ENCODE data around the gene ITGA7.

Gene ITGA7

GRCh38 chr12:55699471-55700055 is 8.1 kb downstream of the ITGA7 start:
- DNase-seq, result no peak

DNA sequence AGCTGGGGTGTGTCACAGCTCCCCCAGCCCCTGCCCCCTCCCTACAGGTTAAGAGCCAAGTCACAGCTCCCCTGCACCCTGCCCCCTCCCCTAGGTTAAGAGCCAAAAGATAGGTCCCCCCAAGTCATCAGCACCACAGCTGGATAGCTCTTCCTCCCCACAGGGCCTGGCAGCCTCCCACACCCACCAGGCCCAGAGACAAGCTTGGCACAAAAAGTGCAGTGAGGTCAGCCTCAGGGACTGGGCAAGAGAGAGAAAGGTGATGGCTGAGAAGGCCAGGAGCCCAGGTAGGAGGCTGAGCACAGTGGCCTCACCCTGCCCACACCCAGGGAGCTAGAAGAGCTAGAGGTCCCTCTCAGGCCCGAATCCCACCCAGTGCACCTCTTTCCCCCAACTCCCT is 8.7 kb downstream of the ITGA7 start:
- DNase-seq, result no peak

- no peak for DNase-seq
Measured at GRCh38 chr12:55698241-55698955, 9.3 kb downstream of the ITGA7 start.

DNA sequence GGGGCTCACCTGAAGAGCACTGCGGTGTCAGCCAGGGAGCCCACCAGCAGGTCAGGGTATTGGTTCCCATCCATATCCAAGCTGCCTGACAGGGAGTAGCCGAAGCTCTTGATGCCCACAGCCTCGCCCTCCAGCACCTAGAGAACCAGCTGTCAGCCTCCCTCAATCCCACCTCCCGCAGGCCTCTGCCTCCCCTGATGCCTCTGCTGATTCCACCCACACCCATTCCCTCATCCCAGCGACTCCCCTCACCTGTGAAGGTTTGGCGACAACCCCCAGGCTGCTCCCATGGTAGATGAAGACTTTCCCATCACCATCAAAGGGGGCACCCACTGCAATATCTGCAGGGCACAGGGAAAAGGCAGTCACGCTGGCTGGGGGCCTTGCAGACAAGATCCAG is 10.0 kb downstream of the ITGA7 start:
- DNase-seq, result no peak

DNA sequence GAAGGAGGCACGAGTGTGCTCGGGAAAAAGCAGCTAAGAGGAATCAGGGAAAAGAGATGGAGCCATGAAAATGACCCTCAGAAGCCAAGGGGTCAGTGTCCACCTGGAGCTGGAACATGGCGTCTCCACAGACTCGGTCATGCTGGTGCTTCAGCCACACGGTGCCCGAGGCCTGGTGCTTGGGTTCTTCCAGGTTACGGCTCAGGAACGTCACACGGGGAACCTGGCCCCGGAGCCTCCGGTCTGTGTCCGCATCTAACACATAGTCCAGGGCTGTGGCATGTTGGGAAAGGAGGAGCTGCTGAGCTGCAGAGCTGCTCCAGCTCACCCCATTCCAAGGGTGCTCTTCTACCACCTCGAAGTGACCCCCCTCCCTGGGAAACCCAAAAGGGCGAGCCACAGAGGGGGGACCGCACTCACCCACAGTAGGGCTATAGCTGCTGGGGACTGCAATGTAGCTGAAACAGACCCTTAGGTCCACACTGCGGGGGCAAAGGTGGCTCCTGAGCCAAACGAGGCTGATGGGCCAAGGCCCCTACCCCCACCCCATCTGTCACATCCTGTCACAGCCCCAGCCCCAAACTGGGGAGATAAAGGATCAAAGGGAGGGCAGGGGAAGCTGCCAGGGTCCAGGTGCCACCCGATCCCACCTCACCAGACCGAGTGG is 10.8 kb downstream of the ITGA7 start:
- no peak for DNase-seq

GRCh38 chr12:55696141-55696540 is 11.6 kb downstream of the ITGA7 start:
- no peak for DNase-seq

- DNase-seq, result no peak
Measured at GRCh38 chr12:55695349-55695748, 12.4 kb downstream of the ITGA7 start.

DNA sequence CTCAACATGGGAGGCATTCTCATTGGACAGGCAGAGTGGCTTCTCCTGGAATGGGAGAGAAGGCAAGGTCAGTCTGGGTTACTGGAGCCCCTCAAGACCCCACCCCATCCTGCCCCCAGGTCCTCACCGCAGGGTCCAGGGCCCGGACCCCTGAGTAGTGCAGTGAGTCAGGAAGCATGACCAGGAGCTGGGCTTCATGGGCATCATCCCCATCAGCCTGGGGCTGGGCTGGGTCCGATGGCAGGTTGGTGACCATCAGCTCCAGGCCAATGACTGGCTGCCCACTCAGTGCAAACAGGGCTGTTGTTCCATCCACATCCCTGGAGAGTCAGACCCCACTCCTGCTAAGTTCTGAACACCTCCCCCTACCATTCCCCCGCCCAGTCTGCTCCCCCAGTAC is 13.1 kb downstream of the ITGA7 start:
- DNase-seq, result no peak

- DNase-seq, result no peak
Measured at GRCh38 chr12:55694188-55694515, 13.6 kb downstream of the ITGA7 start.

- no peak for DNase-seq
Measured at GRCh38 chr12:55693323-55694187, 14.1 kb downstream of the ITGA7 start.

DNA sequence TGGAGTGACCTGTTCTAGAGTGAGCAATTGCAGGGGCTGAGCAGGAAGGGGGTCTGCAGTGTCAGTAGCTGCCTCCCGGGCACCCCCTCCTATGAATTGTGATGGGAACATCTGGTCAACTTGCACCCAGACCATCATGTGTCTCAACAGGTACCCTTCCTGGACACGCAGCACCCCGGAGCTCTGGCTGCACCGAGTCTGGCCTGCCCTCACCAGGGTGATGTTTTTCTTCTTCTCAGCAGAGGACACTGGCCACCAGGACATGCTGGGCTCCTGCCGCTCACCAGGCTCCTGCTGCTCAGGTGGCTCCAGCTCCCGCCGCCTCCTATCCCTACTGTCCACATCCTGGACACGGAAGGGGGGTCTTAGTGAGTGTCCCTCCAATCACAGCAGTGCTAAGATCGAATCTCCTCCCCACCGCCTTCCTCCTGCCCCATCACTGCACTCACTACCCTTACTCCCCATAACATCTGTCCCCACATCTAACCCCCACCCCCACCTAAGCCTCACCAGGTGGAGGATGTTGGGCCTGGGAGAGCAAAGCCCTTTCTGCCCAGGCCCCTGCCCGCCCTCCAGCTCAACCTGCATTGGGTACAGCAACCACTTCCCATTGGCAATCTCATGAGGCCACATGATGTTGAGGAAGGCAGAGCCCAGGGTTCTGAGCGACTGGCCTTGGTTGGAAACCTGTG is 14.9 kb downstream of the ITGA7 start:
- no peak for DNase-seq

- no peak for DNase-seq
Measured at GRCh38 chr12:55688716-55689655, 18.7 kb downstream of the ITGA7 start.

DNA sequence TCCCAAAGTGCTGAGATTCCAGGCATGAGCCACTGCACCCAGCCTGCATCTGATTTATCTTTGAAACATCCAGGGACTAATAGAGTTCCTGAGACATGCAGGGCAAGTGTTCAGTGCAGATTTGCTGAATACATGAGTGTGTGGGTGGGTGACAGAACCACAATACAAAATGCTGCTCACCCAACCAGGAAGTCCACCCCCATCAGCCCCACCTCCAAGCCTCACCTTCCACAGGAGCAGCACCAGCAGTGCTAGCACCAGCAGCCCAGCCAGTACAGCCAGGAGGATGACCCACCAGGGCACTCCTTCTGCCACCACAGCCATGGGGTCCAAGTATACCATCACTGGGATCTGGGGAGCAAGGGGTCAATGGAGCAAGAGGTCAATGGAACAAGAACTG is 20.0 kb downstream of the ITGA7 start:
- DNase-seq, result no peak

DNA sequence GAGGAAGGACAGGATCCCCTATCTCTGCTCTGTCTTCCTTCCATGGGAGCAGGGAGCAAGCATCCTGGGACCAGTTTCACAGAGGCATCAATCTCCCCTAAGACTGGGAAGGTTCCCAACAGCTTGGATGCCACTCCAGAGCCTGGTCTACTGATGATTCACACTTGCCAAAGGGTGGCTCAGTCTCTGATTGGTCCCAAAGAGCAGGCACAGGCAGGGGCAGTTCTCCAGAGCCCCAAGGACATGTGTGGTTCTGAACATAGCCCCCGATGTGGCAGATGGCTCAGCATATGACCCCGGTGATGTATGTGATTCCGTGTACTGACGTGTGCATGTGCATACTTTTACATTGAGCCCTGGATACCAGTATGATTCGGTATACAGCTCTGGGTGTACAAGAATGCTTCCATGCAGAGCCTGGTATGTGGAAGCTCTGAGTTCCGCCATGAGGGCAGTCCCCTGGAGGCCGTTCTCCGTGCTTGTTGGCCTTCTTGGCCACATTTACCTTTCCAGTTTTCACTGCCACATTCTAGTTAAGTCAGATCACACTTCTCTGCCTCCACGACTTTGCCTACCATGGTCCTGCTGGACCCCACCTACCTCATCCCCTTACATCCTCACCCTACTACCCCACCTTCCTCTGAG is 21.2 kb downstream of the ITGA7 start:
- no peak for DNase-seq

- DNase-seq, result no peak
Measured at GRCh38 chr12:55685671-55686070, 22.0 kb downstream of the ITGA7 start.

DNA sequence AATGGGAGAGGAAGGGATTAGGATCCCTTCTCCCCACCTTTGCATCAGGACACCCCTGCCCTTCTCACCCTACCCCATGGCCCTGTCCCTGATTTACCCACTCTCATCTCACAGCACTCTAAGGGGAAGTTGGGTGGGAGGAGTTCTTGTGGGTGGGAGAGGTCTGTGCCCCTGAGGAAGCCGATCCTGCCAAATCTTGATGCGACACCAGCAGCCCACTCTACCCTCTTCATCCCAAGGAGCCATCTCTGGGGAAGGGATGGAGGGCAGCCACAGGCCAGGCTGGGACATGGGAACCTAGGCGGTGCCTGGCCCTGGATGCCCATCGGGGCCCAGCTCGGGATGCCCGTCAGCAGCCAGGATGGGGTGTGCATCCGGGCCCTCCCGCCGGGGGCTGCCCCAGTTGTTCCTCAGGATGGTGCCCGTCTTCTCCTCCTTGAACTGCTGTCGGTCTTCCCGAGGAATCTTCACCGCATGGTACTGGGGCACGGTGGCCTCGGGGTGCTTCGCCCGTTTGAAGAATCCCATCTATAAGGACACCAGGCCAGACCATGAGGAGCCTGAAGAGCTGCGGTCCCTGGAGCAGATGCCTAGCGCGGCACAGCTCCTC is 22.8 kb downstream of the ITGA7 start:
- DNase-seq, result no peak

DNA sequence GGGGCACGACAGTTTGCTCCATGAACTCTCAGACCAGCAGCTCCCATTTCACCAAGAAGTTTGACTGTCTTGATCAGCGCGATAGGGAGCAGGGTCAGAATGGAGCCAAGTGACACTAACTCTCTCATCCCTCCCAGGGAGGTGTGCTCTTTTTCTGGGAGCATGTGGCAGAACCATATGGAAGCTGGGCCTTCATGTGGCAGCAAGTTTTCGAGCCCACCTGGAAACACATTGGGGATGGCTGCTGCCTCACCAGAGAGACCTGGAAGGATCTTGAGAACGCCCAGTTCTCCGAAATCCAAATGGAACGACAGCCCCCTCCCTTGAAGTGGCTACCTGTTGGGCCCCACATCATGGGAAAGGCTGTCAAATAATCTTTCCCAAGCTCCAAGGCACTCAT is 24.0 kb downstream of the ITGA7 start:
- no peak for DNase-seq

DNA sequence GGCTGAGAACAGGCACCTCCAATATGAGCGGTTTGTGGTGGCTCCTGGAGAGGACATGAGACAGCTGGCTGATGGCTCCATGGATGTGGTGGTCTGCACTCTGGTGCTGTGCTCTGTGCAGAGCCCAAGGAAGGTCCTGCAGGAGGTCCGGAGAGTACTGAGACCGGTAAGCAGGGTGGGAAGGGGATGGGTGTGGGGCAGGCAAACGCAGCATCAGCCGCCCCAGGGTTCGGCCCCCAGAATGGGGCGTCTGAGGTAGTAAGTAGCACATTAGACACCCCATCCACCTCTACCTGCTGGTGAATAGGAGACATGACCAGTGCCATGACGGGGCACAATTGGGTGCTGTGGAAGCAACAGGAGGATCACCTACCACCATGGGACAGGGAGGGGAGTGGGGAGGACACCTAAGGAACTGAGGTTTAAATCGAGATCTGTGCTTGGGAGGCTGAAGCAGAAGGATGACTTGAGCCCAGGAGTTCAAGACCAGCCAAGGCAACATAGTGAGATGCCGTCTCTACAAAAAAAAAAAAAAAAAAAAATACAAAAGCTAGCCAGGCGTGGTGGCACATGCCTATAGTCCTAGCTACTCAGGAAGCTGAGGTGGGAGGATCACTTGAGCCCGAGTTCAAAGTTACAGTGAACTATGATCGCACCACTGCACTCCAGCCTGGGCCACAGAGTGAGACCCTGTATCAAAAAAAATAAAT is 25.5 kb downstream of the ITGA7 start:
- no peak for DNase-seq

- DNase-seq, result no peak
Measured at GRCh38 chr12:55681142-55682077, 26.3 kb downstream of the ITGA7 start.
